SK-N-SH treated with all-trans-retinoic acid at 6 μM for 48 hours (cell line): ENCODE data around the gene CDK15.

Experiments used
- ATAC-seq: fragments of 200-7000 bp; cut with Tn5 transposase; 3 replicates; pipeline ENCODE4 v1.9.1; 2020; ENCODE audit warnings: mild to moderate bottlenecking, moderate library complexity
- ARNTL ChIP-seq: fragments of 450-650 bp; formaldehyde crosslinking; IDR thresholded peaks from 2 replicates; pipeline ENCODE4 v1.5.0; 2020; ENCODE audit warnings: low read depth, mild to moderate bottlenecking, moderate library complexity, borderline replicate concordance
- BACH2 ChIP-seq: fragments of 250-450 bp; sonication (Bioruptor Pico); IDR thresholded peaks from 2 replicates; pipeline ENCODE4 v1.9.0; 2021; ENCODE audit warnings: mild to moderate bottlenecking, borderline replicate concordance
- CSDC2 ChIP-seq: fragments of 250-450 bp; sonication (Bioruptor Pico); IDR thresholded peaks from 2 replicates; pipeline ENCODE4 v1.5.0; 2020; ENCODE audit warnings: mild to moderate bottlenecking, moderate library complexity
- CSRNP3 ChIP-seq: fragments of 250-450 bp; sonication (Bioruptor Pico); IDR thresholded peaks from 2 replicates; pipeline ENCODE4 v1.5.1; 2021; ENCODE audit warnings: mild to moderate bottlenecking, moderate library complexity
- ESRRG ChIP-seq: fragments of 250-450 bp; sonication (Bioruptor Pico); IDR thresholded peaks from 2 replicates; pipeline ENCODE4 v1.6.1; 2021; ENCODE audit warnings: mild to moderate bottlenecking
- GLIS3 ChIP-seq: fragments of 250-450 bp; sonication (Bioruptor Pico); IDR thresholded peaks from 2 replicates; pipeline ENCODE4 v1.5.0; 2020; ENCODE audit warnings: mild to moderate bottlenecking, moderate library complexity
- ISL1 ChIP-seq: fragments of 250-450 bp; sonication (Bioruptor Pico); IDR thresholded peaks from 2 replicates; pipeline ENCODE4 v2.1.2; 2022; ENCODE audit warnings: mild to moderate bottlenecking, moderate library complexity
- OSR1 ChIP-seq: fragments of 250-450 bp; sonication (Bioruptor Pico); IDR thresholded peaks from 2 replicates; pipeline ENCODE4 v1.8.0; 2022; ENCODE audit warnings: moderate library complexity, mild to moderate bottlenecking, inconsistent platforms
- PPARA ChIP-seq: fragments of 250-450 bp; sonication (Bioruptor Pico); IDR thresholded peaks from 2 replicates; pipeline ENCODE4 v1.5.0; 2020; ENCODE audit warnings: mild to moderate bottlenecking, borderline replicate concordance
- SNAI2 ChIP-seq: fragments of 250-450 bp; sonication (Bioruptor Pico); IDR thresholded peaks from 2 replicates; pipeline ENCODE4 v1.5.0; 2020; ENCODE audit warnings: mild to moderate bottlenecking, moderate library complexity
- TCF4 ChIP-seq: fragments of 250-450 bp; sonication (Bioruptor Pico); IDR thresholded peaks from 2 replicates; pipeline ENCODE4 v1.8.0; 2021; ENCODE audit warnings: mild to moderate bottlenecking, moderate library complexity, borderline replicate concordance
- TOX ChIP-seq: fragments of 250-450 bp; sonication (Bioruptor Pico); IDR thresholded peaks from 2 replicates; pipeline ENCODE4 v1.8.0; 2021; ENCODE audit warnings: mild to moderate bottlenecking, moderate library complexity, borderline replicate concordance
- ZC3H10 ChIP-seq: fragments of 250-450 bp; sonication (Bioruptor Pico); IDR thresholded peaks from 2 replicates; pipeline ENCODE4 v1.5.1; 2021; ENCODE audit warnings: mild to moderate bottlenecking, moderate library complexity
- ZFP30 ChIP-seq: fragments of 450-650 bp; formaldehyde crosslinking; IDR thresholded peaks from 2 replicates; pipeline ENCODE4 v1.5.0; 2022; ENCODE audit warnings: mild to moderate bottlenecking, moderate library complexity
- ZNF565 ChIP-seq: fragments of 450-650 bp; formaldehyde crosslinking; conservative IDR thresholded peaks from 2 replicates; pipeline ENCODE4 v1.5.0; 2020; ENCODE audit warnings: low read depth, mild to moderate bottlenecking, moderate library complexity
- ZNF70 ChIP-seq: fragments of 450-650 bp; formaldehyde crosslinking; IDR thresholded peaks from 2 replicates; pipeline ENCODE4 v1.5.0; 2020; ENCODE audit warnings: mild to moderate bottlenecking, moderate library complexity
- ZNF8 ChIP-seq: fragments of 450-650 bp; formaldehyde crosslinking; IDR thresholded peaks from 2 replicates; pipeline ENCODE4 v1.5.0; 2020; ENCODE audit warnings: mild to moderate bottlenecking, moderate library complexity
- TF ChIP-seq, protein P1 (sequence below): fragments of 250-450 bp; sonication (Bioruptor Pico); IDR thresholded peaks from 2 replicates; pipeline ENCODE4 v1.5.1; 2020; ENCODE audit warnings: low read depth, mild to moderate bottlenecking, moderate library complexity
- TF ChIP-seq, protein P2 (sequence below): fragments of 250-450 bp; sonication (Bioruptor Pico); IDR thresholded peaks from 2 replicates; pipeline ENCODE4 v1.8.0; 2020; ENCODE audit warnings: mild to moderate bottlenecking, moderate library complexity, borderline replicate concordance
- TF ChIP-seq, protein P3 (sequence below): fragments of 250-450 bp; sonication (Bioruptor Pico); IDR thresholded peaks from 2 replicates; pipeline ENCODE4 v1.5.0; 2020; ENCODE audit warnings: mild to moderate bottlenecking, moderate library complexity

Gene CDK15

GRCh38 chr2:201852462-201852861, 46.1 kb downstream of the CDK15 start (continued):
- TF ChIP-seq ZFP30, result no peak
- no peak for TF ChIP-seq BACH2 (CRISPR knock-in tag)
- TF ChIP-seq TCF4, result no peak
- no peak for TF ChIP-seq GLIS3 (CRISPR knock-in tag)
- TF ChIP-seq ZC3H10 (CRISPR knock-in tag), result no peak
- TF ChIP-seq, protein P1, sequence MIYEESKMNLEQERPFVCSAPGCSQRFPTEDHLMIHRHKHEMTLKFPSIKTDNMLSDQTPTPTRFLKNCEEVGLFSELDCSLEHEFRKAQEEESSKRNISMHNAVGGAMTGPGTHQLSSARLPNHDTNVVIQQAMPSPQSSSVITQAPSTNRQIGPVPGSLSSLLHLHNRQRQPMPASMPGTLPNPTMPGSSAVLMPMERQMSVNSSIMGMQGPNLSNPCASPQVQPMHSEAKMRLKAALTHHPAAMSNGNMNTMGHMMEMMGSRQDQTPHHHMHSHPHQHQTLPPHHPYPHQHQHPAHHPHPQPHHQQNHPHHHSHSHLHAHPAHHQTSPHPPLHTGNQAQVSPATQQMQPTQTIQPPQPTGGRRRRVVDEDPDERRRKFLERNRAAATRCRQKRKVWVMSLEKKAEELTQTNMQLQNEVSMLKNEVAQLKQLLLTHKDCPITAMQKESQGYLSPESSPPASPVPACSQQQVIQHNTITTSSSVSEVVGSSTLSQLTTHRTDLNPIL, result no peak
- TF ChIP-seq ZNF565, result no peak
- TF ChIP-seq, all 23 proteins: peak for 0

- TF ChIP-seq BACH2 (CRISPR knock-in tag), result no peak
- TF ChIP-seq CSRNP3 (CRISPR knock-in tag), result no peak
- TF ChIP-seq ZNF70 (CRISPR knock-in tag), result no peak
- TF ChIP-seq OSR1 (CRISPR knock-in tag), result no peak
- no peak for TF ChIP-seq SNAI2
- TF ChIP-seq, protein P2, sequence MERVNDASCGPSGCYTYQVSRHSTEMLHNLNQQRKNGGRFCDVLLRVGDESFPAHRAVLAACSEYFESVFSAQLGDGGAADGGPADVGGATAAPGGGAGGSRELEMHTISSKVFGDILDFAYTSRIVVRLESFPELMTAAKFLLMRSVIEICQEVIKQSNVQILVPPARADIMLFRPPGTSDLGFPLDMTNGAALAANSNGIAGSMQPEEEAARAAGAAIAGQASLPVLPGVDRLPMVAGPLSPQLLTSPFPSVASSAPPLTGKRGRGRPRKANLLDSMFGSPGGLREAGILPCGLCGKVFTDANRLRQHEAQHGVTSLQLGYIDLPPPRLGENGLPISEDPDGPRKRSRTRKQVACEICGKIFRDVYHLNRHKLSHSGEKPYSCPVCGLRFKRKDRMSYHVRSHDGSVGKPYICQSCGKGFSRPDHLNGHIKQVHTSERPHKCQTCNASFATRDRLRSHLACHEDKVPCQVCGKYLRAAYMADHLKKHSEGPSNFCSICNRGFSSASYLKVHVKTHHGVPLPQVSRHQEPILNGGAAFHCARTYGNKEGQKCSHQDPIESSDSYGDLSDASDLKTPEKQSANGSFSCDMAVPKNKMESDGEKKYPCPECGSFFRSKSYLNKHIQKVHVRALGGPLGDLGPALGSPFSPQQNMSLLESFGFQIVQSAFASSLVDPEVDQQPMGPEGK (CRISPR knock-in tag), result no peak
- TF ChIP-seq, protein P1, result no peak
- no peak for TF ChIP-seq TCF4
- no peak for TF ChIP-seq ZNF565
- TF ChIP-seq PPARA, result no peak
- TF ChIP-seq TOX (CRISPR knock-in tag), result no peak
- TF ChIP-seq, protein P3, sequence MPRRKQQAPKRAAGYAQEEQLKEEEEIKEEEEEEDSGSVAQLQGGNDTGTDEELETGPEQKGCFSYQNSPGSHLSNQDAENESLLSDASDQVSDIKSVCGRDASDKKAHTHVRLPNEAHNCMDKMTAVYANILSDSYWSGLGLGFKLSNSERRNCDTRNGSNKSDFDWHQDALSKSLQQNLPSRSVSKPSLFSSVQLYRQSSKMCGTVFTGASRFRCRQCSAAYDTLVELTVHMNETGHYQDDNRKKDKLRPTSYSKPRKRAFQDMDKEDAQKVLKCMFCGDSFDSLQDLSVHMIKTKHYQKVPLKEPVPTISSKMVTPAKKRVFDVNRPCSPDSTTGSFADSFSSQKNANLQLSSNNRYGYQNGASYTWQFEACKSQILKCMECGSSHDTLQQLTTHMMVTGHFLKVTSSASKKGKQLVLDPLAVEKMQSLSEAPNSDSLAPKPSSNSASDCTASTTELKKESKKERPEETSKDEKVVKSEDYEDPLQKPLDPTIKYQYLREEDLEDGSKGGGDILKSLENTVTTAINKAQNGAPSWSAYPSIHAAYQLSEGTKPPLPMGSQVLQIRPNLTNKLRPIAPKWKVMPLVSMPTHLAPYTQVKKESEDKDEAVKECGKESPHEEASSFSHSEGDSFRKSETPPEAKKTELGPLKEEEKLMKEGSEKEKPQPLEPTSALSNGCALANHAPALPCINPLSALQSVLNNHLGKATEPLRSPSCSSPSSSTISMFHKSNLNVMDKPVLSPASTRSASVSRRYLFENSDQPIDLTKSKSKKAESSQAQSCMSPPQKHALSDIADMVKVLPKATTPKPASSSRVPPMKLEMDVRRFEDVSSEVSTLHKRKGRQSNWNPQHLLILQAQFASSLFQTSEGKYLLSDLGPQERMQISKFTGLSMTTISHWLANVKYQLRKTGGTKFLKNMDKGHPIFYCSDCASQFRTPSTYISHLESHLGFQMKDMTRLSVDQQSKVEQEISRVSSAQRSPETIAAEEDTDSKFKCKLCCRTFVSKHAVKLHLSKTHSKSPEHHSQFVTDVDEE (CRISPR knock-in tag), result no peak
- no peak for TF ChIP-seq CSDC2
- no peak for TF ChIP-seq ESRRG (CRISPR knock-in tag)
- no peak for TF ChIP-seq ISL1 (CRISPR knock-in tag)
- no peak for TF ChIP-seq GLIS3 (CRISPR knock-in tag)
- ATAC-seq, result no peak
These were observed 46.6 kb downstream of the CDK15 start for GRCh38 chr2:201852878-201853415.

- ATAC-seq, result peak; percentile 98
- no peak for TF ChIP-seq ESRRG (CRISPR knock-in tag)
- no peak for TF ChIP-seq GLIS3 (CRISPR knock-in tag)
- no peak for TF ChIP-seq ARNTL (CRISPR knock-in tag)
- no peak for TF ChIP-seq TCF4
- TF ChIP-seq ISL1 (CRISPR knock-in tag), result no peak
- no peak for TF ChIP-seq PPARA
- TF ChIP-seq ZFP30, result no peak
These were observed 48.0 kb downstream of the CDK15 start for GRCh38 chr2:201854221-201854801.

- ATAC-seq, result peak; percentile 18; the same call in 2 of the 3 replicates
- no peak for TF ChIP-seq ZNF70 (CRISPR knock-in tag)
- TF ChIP-seq CSDC2, result no peak
- no peak for TF ChIP-seq PPARA
- no peak for TF ChIP-seq TCF4
- TF ChIP-seq ZNF8, result no peak
- TF ChIP-seq ISL1 (CRISPR knock-in tag), result no peak
- TF ChIP-seq, protein P2 (CRISPR knock-in tag), result no peak
- TF ChIP-seq ESRRG (CRISPR knock-in tag), result no peak
These were observed 48.5 kb downstream of the CDK15 start for GRCh38 chr2:201854841-201855240.
